ENCODE measurements around the gene TEAD1.

DNA sequence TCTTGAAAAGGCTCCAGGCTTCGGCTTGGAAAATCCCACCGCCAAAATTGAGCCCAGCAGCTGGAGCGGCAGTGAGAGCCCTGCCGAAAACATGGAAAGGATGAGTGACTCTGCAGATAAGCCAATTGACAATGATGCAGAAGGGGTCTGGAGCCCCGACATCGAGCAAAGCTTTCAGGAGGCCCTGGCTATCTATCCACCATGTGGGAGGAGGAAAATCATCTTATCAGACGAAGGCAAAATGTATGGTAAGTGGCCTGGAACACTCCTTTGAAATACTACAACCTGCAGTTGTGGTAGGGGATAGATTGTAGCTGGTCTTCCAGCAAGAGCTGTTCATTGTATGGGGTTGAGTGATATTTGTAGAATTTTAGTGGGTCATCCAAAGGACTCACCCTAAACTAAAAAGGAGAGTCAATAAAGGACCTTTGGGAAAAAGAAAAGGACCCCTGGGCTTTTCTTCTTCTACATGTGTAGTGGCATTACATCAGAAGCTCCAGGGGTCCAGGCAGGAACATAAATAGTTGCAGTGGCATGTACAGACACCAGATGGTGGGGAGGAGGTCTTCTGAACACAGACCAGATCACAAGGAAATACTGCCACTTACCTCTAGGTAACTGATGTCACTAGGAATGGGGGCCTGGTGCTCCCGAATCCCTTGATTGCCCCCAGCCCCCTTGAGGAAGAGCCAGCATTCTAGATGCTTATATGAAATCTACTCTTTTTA lies 90.1 kb downstream of the TEAD1 start:
- TF ChIP-seq POLR2AphosphoS5 (IDR thresholded peaks at IDR 0.05) (no peak), POLR2A (IDR thresholded peaks at IDR 0.05) (no peak)
- TF ChIP-seq, protein P1, sequence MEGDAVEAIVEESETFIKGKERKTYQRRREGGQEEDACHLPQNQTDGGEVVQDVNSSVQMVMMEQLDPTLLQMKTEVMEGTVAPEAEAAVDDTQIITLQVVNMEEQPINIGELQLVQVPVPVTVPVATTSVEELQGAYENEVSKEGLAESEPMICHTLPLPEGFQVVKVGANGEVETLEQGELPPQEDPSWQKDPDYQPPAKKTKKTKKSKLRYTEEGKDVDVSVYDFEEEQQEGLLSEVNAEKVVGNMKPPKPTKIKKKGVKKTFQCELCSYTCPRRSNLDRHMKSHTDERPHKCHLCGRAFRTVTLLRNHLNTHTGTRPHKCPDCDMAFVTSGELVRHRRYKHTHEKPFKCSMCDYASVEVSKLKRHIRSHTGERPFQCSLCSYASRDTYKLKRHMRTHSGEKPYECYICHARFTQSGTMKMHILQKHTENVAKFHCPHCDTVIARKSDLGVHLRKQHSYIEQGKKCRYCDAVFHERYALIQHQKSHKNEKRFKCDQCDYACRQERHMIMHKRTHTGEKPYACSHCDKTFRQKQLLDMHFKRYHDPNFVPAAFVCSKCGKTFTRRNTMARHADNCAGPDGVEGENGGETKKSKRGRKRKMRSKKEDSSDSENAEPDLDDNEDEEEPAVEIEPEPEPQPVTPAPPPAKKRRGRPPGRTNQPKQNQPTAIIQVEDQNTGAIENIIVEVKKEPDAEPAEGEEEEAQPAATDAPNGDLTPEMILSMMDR (IDR thresholded peaks at IDR 0.05), result no peak
